ENCODE data around the gene C5. TPM values are rescaled to one million over a fixed set of nuclear protein-coding genes. Genes with fewer than 3 reads are reported as not detected.

C5 gene
- total RNA-seq, 1 donor from 2014 or later = 14.8 TPM

- ATAC-seq = no peak
Observed at GRCh38 chr9:120950421-120951388, 99.4 kb downstream of the C5 start.

GRCh38 chr9:120949290-120949689 is 100.8 kb downstream of the C5 start:
- intact Hi-C loops (cut with DNase I) = no loop called here
- ATAC-seq (no peak), DNase-seq (ENCODE audit: low spot score) (no peak)

More at GRCh38 chr9:120950421-120951388, 99.4 kb downstream of the C5 start:
- no peak for DNase-seq (ENCODE audit: low spot score)
- intact Hi-C loops (cut with DNase I) = no loop called here

GRCh38 chr9:120948824-120949223 is 101.3 kb downstream of the C5 start:
- DNase-seq (ENCODE audit: low spot score) = no peak

GRCh38 chr9:120947222-120947621 is 102.9 kb downstream of the C5 start:
- intact Hi-C loops (cut with DNase I) = no loop called here
- no peak for ATAC-seq
- no peak for DNase-seq (ENCODE audit: low spot score)

More at GRCh38 chr9:120948824-120949223, 101.3 kb downstream of the C5 start:
- intact Hi-C loops (cut with DNase I) = no loop called here
- no peak for ATAC-seq

GRCh38 chr9:120946259-120946658 is 103.8 kb downstream of the C5 start:
- intact Hi-C loops (cut with DNase I) = no loop called here
- DNase-seq (ENCODE audit: low spot score) = no peak
- no peak for ATAC-seq

- DNase-seq (ENCODE audit: low spot score) (no peak), ATAC-seq (no peak)
- intact Hi-C loops (cut with DNase I) = no loop called here
Observed at GRCh38 chr9:120944948-120945347, 105.1 kb downstream of the C5 start.

GRCh38 chr9:120944434-120944843 is 105.6 kb downstream of the C5 start:
- intact Hi-C loops (cut with DNase I) = no loop called here
- DNase-seq (ENCODE audit: low spot score) (no peak), ATAC-seq (no peak)

GRCh38 chr9:120942186-120943001 is 107.7 kb downstream of the C5 start:
- no peak for DNase-seq (ENCODE audit: low spot score)
- intact Hi-C loops (cut with DNase I) = no loop called here
- ATAC-seq = peak; percentile 84

- no peak for ATAC-seq
- intact Hi-C loops (cut with DNase I) = no loop called here
- DNase-seq (ENCODE audit: low spot score) = no peak
Observed at GRCh38 chr9:120941046-120941770, 108.9 kb downstream of the C5 start.

GRCh38 chr9:120940573-120940972 is 109.5 kb downstream of the C5 start:
- ATAC-seq (no peak), DNase-seq (ENCODE audit: low spot score) (no peak)
- intact Hi-C loops (cut with DNase I) = no loop called here

GRCh38 chr9:120938851-120939250 is 111.2 kb downstream of the C5 start:
- intact Hi-C loops (cut with DNase I) = no loop called here
- DNase-seq (ENCODE audit: low spot score) (no peak), ATAC-seq (no peak)

GRCh38 chr9:120937596-120937995 is 112.5 kb downstream of the C5 start:
- DNase-seq (ENCODE audit: low spot score) (no peak), ATAC-seq (no peak)
- intact Hi-C loops (cut with DNase I) = no loop called here

- ATAC-seq (peak; percentile 72), DNase-seq (ENCODE audit: low spot score) (no peak)
- intact Hi-C loops (cut with DNase I) = no loop called here
Observed at GRCh38 chr9:120937127-120937526, 112.9 kb downstream of the C5 start.

GRCh38 chr9:120936764-120937122 is 113.3 kb downstream of the C5 start:
- ATAC-seq = no peak
- no peak for DNase-seq (ENCODE audit: low spot score)
- intact Hi-C loops (cut with DNase I) = no loop called here

GRCh38 chr9:120936011-120936763 is 113.9 kb downstream of the C5 start:
- peak; percentile 98 for DNase-seq (ENCODE audit: low spot score)
- ATAC-seq = peak; percentile 93
- intact Hi-C loops (cut with DNase I) = no loop called here

GRCh38 chr9:120935383-120935857 is 114.7 kb downstream of the C5 start:
- DNase-seq (ENCODE audit: low spot score) = peak; percentile 95
- peak; percentile 84 for ATAC-seq
- intact Hi-C loops (cut with DNase I) = no loop called here

GRCh38 chr9:120934281-120934680 is 115.8 kb downstream of the C5 start:
- ATAC-seq = no peak
- DNase-seq (ENCODE audit: low spot score) = no peak
- intact Hi-C loops (cut with DNase I) = no loop called here

- ATAC-seq (no peak), DNase-seq (ENCODE audit: low spot score) (no peak)
- intact Hi-C loops (cut with DNase I) = no loop called here
Observed at GRCh38 chr9:120933310-120934055, 116.6 kb downstream of the C5 start.

All from sciatic nerve (tissue), 2 donors.